NCI-H69 (cell line): ENCODE measurements around the gene CRACDL.
A peak's percentile ranks its signal among the peaks of the same experiment; 100 is the strongest.

Experiments
- DNase-seq: peaks from one replicate; lab custom pipeline; 2025; lab: John Stamatoyannopoulos, UW

CRACDL gene

DNA sequence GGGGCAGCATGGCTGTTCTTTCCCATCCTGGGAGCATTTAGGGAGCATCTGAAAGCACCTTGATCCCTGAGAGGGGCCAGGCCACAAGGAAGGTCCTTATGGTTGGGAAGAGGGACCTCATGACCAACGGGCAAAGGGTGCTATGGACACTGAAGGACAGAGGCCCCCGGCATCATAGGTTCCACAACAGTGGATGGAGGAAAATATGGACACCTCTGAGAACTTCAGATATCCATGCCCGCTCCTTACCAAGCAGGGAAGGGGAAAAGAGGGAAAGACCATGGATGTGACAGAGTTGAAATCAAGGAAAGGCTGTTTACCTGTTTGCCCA lies 111.0 kb downstream of the CRACDL start:
- no peak for DNase-seq

DNA sequence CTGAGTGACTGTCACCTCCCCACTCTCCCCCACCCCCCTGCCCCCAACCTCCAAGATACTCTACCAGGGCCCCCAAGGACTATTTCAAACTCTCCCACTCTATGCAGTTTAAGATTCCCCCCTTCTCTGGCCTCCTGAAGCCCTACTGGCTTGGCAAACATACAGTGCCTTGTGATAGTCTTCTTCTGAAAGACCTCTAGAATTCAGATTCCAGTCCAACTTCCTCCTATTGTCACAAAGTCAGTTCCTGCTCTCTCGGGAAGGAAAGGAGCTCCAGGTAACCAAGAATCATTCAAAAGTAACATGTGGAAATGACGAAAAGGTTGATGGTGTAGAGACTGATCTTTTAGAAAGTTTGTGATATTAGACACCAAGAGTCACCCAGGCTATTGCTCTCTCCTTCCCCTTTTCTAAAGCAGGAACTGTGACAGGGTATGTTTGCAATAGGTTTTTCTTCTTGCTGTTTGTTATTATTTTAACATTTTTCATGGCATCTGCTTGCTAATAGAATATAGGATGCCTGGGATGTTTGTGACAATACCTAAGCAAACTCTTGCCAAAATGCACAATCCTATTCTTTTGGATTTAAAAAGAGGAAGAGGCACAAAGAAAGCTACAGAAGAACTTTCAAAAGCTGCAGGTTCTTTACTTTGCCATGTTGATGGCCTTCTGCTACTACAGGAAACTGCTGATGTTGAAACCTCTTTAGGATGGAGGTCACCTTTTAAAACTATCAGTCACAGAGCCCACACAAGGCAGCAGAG lies 111.6 kb downstream of the CRACDL start:
- DNase-seq: no peak

DNA sequence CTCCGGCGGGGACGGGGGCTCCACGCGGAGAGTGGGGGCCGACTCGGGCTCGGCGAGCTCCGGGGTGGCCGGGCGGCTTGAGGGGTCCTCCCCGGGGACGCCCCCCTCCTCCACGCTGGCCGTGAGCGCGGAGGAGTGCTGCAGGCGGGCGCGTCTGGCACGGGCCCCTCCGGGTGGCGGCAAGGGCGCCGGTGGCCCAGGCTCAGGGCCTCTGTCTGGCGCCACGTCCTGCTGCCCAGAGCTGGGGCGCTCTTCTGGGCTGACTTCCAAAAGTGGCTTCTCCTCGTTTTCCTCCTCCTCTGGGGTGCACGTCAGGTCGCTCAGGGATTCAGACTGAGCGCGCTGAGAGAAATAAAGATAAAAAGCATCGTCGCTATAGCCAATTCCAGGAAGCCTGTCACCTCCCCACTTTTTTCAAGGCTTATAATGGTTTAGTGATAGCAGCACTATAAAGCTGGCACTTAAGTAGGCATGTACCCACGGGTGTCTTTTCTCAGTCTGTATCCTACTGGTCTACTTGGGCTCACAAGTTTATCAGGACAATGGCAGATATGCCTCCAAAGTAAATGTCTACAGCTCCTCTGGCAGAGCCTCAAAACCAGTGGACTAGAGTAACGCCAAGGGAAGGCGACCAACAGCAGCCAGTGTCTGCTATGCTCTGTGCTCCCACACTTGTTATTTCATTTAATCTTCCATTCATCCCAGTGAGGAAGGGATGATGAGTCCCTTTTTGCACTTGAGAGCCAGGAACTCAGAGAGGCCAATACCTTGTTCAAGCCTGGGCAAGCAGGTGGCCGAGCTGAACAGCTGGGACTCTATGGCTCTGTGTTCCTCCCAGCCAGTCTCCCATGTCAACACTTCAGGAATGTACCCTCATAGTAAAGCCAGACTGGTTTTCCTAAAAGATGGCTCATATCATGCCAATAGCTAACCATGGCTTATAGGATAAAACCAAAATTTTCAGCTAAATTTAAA lies 112.5 kb downstream of the CRACDL start:
- DNase-seq: no peak

DNA sequence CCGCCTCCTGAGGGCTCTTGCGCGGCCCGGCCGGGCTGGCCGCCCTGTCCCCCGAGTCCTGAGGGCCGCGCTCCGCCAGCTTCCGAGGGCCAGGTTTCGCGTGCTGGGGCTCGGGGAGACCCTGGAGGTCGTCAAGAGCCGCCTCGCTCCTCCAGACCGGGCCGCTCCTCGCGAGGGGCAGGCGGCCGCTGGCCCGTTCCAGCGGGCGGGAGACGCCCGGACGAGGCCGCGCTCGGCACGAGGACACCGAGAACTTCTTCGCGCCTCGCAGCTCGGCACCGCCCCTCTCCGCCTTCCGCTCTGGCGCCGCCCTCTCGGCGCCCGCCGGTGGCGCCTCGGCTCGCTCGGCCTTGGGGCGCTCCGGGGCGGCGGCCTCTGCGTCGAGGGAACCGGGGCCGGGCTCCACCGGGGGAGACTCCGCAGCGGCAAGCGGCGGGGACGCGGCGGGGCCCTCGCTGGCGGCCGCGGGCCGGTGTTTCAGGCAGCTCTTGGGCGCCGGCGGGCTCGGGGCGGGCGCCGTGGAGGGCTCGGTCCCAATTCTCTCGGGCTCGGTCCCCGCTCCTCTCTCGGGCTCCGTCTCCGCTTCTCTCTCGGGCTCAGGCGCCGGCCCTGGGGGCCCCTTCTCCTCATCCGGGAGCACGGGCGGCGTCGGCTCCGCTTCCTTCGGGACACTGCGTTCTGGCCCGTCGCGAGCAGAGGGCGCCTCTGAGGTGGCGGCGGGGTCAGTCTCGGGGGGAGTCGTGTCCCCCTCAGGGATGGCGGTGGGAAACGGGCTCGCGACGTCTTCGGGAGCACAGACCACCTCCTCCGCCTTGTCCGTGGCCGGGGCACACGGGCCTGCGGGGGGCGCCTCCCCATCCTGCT lies 113.5 kb downstream of the CRACDL start:
- no peak for DNase-seq

DNA sequence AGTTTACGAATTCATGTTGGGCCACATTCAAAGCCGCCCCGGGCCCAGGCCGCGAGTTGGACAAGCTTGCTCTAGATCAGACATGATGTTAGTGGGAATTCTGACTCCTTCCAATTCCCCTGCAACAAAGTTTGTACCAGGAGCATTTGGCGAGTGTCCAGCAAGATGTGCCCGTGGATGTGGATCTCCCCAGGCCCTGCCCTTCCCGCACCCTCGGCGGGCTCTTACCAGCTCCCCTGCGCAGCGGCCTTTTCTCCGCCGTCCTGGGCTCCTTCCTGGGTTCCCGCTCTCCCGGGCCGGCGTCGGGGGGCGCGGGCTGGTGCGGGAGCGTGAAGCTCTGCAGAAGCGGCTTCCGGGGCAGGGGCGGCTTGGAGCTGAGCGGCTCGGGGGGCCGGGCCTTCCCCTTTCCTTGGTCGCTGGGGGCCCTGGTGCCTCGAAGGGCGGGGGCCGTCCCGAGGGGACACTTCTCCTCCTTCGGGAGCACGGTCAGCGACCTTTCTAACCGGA lies 114.3 kb downstream of the CRACDL start:
- DNase-seq: no peak

DNA sequence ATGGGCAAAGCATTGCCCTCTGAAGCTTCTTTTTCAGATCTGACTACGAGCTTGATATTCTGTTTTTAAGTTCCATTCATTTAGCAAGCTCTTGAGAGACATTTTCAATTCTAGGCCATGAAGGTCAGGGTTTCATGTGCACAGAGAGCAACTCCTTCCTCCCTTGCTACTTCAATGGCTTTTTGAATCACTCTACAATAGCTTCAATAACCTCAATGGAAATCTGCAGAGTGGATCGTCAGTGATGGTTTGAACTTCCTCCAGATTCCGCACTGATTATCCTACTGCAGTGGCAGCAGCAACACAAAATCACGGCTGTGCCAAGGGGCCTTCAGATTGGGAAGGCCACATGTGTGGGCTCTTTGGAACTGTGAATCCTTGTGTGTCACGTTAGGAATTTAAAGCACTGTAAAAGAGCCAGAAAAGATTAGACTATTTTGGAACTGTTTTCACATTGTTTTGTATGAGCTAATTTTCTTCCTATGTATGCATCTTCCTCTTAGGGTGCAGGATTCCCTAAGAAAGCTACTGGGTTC lies 116.7 kb downstream of the CRACDL start:
- DNase-seq: no peak

DNA sequence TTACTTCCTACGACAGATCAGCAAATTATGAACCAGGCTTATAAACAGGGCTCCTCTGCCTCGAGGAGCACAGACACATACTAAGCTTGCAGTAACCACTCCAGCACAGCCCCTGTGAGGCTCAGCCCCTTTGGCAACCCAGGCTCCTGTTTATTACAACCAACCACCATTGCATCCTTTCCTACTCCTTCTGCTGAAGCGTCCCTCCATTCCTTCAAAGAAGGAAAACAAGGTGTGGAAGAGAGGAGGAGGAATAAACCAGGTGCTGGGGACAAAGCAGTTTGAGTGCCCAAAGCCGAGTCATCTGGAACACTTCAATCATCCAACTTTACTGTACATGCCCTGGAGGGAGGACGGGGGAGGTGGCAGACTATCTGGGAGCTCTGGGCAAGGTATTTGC lies 117.9 kb downstream of the CRACDL start:
- no peak for DNase-seq

DNA sequence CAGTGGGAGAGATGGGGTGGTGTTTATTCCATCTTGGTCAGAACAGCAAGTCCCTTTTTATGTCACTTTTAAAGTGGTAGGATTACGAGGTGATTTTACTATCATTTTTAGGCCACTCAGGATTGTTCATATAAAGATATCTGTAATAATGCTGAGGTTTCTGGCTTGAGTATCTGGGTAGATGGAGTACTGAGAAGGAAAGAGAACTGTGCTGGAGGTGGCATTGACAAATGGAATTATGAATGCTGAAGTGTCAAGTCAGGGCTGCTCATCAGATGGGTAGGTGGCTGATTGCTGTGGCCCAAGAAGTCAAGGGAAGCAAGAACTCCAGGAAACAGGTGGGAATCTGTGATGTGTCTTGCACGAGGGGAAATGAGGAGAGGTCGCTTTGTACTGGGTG lies 119.7 kb downstream of the CRACDL start:
- no peak for DNase-seq

DNA sequence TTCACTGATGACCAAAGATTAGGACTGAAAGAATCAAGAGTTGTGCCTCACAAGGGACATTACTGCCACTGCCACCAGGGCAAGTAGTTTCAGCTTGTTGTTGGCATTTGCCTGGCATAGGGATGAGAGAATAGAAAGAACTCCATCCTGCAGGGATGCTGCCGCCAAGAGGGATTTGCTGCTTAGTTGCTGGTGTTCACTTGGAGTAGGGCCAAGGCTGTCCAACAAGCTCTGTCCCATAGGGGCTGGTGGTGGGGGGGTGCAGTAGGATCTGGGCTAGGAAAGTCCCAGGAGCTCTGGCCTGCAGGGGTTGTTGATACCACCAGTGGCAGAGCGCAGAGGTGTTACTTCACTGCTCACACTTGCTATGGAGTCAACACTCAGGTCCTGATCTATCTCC lies 120.2 kb downstream of the CRACDL start:
- no peak for DNase-seq

DNA sequence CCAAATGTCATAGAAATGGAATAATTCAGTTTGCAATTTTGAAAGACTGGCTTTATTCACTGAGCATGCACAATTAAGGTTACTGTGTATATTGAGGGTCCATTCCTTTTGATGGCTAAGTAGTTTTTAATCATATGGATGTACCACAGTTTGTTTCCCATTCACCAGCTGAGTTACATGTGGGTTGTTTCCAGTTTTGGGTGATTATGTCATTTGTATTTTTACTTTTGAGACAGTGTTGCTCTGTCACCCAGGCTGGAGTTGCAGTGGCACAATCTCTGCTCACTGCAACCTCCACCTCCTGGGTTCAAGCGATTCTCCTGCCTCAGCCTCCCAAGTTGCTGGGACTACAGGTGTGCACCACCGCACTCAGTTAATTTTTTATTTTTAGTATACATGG lies 124.3 kb downstream of the CRACDL start:
- no peak for DNase-seq

DNA sequence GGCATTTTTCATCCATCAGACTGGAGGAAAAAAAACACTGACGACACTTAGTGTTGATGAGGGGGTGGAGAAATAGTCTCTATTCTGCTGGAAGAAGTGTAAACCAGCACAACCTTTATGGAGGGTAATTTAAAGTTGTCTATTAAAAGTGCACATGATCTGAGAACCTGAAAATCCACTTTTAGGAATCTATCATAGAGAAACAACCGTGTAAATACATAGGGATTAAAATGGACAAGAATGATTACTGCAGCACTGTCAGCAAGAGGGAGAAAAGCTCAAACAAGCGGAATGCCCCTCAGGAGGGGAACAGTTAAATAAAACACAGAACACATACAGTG lies 125.5 kb downstream of the CRACDL start:
- DNase-seq: no peak

DNA sequence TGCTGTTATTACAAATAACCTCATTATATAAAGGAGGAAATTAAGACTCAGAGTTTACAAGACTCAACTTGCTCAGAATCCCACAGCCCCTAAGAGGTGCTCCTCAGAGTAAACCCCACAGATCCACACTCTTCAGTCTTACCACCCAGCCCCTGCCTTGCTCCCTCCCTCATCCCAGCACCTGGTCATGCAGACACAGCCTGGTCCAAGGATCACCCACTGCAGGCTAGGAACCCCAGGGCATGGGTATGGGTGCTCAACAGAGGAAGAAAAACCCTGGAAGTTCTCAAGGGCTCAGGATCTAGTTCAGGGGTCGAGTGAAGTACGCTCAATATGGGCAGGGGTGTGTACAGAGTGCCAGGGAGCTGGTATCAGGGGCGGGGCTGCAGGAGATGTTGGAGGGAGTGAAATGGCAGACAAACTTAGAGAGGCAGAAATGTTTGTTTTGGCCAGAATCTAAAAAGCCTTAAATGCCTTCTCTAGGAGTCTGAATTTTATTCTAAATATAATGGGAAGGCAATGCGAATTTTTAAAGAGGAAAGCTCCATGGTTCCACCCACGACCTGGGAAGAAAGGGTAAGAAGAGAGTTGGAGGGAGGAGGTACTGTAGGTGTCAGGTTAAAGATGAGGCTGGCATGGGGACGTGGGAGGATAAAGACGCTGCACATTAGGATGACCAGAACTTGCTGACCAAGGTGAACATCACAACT lies 126.0 kb downstream of the CRACDL start:
- no peak for DNase-seq

DNA sequence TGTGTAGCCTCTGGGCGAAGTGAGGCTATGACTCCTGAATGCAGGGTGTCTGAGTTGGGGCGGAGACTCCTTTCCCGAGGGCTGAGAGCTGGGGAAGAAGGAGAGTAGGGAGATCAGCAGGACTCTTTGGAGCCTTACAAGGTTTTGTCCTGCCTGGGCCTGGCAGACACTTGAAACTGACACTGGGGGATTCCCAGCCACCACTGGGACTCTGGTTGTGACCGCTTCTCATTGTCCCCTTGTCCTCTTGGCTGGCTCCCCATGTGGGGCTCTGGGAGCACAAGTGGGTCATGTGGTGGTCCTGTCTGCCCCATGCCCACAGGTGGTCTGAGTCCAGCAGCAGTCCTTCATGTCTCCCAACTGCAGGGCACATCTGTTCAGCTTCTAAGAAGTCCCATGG lies 126.9 kb downstream of the CRACDL start:
- DNase-seq: no peak

DNA sequence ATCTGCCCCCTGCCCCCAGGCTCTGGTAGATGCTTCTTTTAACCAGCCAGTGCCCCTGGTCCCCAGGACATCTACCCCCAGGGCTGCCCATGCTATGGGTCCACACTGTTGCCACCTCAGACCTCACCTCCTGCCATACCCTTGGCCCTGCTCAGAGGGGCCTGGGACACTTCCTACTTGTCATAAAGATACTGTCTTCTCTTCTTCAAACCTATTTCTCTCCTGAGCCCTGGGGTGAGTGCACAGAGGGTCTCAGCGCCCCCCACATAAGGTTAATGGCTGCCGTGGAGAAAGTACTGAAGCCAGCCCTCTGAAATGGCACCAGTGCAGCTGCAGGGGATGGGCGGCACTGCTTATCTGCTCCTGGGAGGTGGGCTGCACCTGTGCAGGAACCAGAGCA lies 127.5 kb downstream of the CRACDL start:
- no peak for DNase-seq

DNA sequence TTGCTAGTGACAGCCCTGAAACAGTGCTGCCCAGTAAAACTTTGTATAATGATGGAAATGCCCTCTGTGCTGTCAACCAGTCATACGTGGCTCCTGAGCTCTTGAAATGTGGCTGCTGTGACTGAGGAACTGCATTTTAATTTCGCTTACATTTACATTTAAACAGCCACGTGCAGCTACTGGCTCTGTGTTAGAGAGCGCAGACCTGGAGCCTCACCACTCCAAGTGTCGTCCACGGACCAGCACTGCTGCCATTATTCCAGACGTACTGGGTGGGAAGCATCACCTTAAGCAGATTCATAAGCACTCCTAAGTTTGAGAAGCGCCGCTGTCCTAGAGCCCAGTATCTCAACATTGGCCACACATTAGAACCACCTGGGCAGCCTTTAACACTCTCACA lies 128.1 kb downstream of the CRACDL start:
- no peak for DNase-seq

DNA sequence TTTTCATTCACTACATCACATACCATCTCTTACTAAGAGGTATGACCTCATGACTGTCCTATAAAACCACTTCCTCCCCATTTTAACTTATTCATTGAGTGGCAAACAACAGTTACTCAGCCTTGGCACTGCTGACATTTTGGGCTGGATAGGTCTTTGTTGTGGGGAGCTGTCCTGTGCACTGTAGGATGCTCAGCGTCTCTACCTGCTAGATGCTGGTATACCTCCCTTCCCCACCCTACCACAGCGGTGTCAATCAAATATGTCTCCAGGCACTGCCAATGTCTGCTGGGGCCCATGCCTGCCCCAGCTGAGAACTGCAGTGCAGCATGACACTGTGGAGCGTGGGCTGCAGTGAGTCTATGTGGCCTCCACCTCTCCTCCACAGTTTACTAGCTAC lies 128.8 kb downstream of the CRACDL start:
- no peak for DNase-seq

DNA sequence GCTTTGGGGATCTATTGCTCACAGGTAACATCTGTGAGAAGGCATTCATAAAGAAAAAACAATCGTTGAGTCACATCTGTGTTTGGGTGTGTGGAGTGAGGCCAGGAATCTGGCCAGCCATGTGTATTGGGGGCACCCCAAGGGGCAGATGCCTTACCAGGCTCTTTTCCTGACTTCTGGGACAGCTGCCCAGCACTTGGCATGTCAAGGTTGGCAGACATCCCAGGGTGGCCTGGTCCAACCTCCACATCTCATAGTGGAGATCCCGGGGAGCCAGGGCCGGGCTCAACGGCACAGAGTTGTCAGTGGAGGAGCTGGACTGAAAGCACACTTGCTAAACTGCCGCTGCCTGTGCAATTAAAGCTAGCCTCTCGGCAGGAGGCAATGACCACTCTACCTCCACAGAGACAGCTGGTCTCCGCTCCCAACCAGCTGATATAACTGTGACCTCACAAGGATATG lies 129.8 kb downstream of the CRACDL start:
- DNase-seq: peak; percentile 92

DNA sequence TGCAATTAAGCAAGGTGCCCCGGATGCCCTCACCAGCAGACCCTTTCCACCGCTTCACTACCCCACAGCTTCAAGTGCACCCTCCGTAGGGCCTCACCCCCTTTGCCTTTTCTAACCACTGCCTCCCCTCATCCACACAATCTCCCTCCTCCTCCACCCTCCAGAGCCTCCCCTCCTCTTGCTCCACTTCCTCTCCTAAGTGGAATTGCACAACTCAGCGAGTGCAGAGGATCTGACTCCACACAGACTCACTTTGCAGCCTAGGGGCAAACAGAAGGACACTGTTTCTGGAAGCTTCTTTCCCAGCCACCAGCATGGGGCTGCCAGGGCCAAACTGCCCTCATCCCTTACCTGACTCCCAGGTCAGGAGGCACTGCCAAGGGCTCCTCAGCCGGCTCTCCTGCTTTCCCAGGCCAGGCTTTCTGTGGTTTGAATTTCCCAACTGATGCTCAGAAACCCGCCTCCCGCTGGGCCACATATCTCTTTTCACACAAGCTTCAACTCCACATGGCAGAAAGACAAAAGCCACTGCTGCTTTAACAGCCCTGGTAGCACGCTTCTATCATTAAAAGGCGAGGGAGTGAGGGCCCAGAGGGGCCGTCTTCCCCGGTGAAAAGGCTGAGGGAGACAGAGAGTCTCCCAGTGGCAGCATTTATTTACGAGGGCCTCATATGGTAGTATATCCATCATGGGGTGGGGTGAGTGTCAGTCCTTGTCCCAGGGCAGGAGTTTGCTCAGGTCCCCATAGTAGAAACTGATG lies 130.4 kb downstream of the CRACDL start:
- DNase-seq: peak; percentile 81

DNA sequence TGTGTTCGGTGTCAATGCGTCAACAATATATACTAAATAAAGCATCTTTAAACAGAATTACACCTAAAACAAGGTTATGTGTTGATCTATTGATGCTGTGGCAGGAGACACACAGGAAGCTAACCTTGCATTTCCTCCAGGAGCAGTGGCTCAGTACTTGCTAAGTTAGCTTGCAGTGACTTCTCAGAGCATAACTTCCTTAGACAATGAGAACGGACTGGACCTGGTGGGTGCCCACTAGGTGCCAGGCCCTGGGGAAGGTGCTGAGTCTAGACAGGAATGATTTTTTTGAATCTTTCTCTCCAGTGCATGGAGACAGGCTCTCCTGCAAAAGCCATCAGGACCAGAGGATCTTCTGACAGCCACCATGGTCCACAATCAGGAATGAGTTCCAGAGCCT lies 131.3 kb downstream of the CRACDL start:
- DNase-seq: no peak

DNA sequence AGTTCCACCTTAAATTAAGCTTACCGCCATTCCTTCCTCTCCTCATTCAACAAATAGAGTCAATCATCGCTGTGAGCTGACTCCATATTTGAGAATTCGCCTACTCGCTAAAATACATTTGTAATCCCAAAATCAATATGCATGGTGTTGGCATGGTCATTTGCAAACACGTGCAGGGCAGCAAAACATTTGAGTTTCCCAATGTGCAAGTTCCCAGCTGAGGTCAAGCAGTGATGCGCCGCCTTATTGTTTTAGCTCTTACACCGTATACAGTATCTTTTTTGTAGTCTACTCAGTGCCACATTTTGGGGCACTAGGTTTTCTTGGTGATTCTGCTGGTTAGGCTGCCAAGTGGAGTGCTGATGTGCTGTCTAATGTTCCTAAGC lies 131.8 kb downstream of the CRACDL start:
- DNase-seq: no peak
